AG04450 (cell line): ENCODE data around the gene KIF15. TPM values are rescaled to one million over a fixed set of nuclear protein-coding genes. Genes with fewer than 3 reads are reported as not detected.
A peak's percentile ranks its signal among the peaks of the same experiment; 100 is the strongest.
"Not testable (repeated sequence)": the region's sequence is repeated elsewhere in the genome, so short reads cannot be mapped to it uniquely, and the experiment has no call there.

ENCODE experiments used
- CTCF ChIA-PET: fragments of 300-600, 350-600 bp; formaldehyde crosslinking; extraction: SDS; loops from one replicate; lab custom pipeline; 2022; ENCODE audit warnings: antibody characterized with exemption, inconsistent platforms; lab: Charles Lee
- POLR2A ChIA-PET: fragments of 350-600 bp; formaldehyde crosslinking; extraction: SDS; loops from one replicate; lab custom pipeline; 2021; ENCODE audit warnings: antibody characterized with exemption, inconsistent platforms; lab: Yijun Ruan, JAX
- DNase-seq: peaks from one replicate; pipeline ENCODE4 v3.0.0-alpha.2; 2011; ENCODE audit warnings: low read depth, low spot score
- H3K27ac ChIP-seq: one replicate; pipeline ENCODE4 v1.5.1; 2012; ENCODE audit warnings: low read depth, low read length, control low read depth
- H3K27me3 ChIP-seq: one replicate; pipeline ENCODE4 v1.6.0; 2012; ENCODE audit warnings: low read length; ENCODE audit not compliant: control insufficient read depth, insufficient read depth
- H3K4me3 ChIP-seq: 2 replicates; pipeline ENCODE4 v1.5.1; 2011; ENCODE audit warnings: mild to moderate bottlenecking, low read depth, low read length, control low read depth
- H3K9me3 ChIP-seq: 2 replicates; pipeline ENCODE4 v1.5.1; 2012; ENCODE audit warnings: low read length; ENCODE audit not compliant: control insufficient read depth, insufficient read depth
- polyA plus RNA-seq: library from polyadenylated mRNA; depleted of rRNA; stranded (reverse); fragments of >200 nt; gene quantifications from 2 replicates; pipeline ENCODE4 v1.2.3, GENCODE V29; 2011
- TF ChIP-seq, protein P1 (sequence below): IDR thresholded peaks from 2 replicates; pipeline ENCODE4 v1.5.1; 2011; ENCODE audit warnings: low read depth, low read length, control low read depth, inconsistent platforms

KIF15 gene
- polyA plus RNA-seq, 1 experiment = 3.6 TPM

DNA sequence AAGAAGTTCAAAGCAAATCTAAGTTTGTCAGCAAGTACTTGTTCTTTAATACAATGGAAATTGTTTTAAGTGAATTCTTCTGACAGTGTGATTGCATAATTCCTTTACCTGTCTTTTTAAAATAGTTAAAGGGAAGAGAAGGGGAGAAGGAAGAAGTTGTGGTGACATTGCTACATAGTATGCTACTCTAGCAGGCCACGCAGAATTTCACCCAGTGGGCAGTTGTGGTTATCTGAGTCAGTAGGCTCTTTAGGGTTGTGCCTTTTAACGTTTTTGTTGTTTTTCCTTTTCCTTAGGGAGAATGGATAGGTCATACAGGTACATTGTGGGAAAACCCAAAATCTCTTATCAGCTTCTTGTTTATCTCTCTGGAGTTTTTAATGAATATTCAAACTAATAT lies 40.4 kb downstream of the KIF15 start:
- Histone ChIP-seq H3K27me3 (no peaks in the 10 kb centered on the region), H3K9me3 (no peaks in the 10 kb centered on the region), H3K4me3 (no peak overlapping the region), H3K27ac (no peak overlapping the region)
- POLR2A ChIA-PET = no interaction called here
- CTCF ChIA-PET = interaction anchor here (0.6 kb wide), 1 partner anchor 112 kb away, joined by 3 read pairs; no protein-coding TSS in a partner anchor
- DNase-seq = no peak
- TF ChIP-seq, protein P1, sequence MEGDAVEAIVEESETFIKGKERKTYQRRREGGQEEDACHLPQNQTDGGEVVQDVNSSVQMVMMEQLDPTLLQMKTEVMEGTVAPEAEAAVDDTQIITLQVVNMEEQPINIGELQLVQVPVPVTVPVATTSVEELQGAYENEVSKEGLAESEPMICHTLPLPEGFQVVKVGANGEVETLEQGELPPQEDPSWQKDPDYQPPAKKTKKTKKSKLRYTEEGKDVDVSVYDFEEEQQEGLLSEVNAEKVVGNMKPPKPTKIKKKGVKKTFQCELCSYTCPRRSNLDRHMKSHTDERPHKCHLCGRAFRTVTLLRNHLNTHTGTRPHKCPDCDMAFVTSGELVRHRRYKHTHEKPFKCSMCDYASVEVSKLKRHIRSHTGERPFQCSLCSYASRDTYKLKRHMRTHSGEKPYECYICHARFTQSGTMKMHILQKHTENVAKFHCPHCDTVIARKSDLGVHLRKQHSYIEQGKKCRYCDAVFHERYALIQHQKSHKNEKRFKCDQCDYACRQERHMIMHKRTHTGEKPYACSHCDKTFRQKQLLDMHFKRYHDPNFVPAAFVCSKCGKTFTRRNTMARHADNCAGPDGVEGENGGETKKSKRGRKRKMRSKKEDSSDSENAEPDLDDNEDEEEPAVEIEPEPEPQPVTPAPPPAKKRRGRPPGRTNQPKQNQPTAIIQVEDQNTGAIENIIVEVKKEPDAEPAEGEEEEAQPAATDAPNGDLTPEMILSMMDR = no peak

DNA sequence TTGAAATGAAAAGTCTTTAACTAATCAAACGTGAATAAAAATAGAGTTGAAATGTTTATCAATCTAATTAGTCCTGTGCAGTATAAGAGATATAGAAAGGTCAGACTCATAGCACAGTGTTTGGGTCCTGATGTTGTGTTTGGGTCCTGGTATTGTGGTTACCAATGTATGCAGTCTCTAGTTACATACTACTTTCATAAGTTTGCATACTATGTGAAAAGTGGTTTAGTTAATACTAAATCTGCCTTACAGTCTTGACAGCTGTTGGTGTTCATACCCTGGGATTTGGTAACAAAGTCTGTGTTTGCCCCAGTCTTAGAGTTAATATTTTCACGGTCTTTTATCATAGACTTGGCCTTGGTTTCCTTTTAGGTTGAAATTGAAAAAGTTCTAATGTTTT lies 41.7 kb downstream of the KIF15 start:
- DNase-seq = no peak
- TF ChIP-seq, protein P1 = no peak
- POLR2A ChIA-PET = no interaction called here
- no peaks in the 10 kb centered on the region for H3K9me3 ChIP-seq
- no peak overlapping the region for H3K27ac ChIP-seq
- no peak overlapping the region for H3K4me3 ChIP-seq
- CTCF ChIA-PET = no interaction called here
- no peaks in the 10 kb centered on the region for H3K27me3 ChIP-seq

DNA sequence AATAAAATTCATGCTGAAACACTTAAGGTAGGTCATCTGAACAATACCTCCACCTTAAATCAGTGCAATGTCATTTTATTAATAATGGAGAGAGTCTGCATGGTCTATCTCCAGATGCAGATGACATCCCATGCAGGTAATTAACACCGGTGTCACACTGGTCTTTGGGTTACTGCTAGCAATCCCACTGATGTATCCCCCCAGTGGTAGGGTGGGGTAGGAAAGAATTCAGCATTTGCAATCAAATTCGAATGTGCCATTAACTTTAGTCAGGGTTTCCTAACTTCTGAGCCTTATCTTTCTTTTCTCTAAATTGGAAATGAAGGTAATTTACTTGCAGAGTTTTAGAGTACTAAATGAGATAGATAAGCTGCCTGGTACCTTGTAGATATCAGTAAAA lies 44.4 kb downstream of the KIF15 start:
- CTCF ChIA-PET = no interaction called here
- Histone ChIP-seq H3K27ac (no peak overlapping the region), H3K9me3 (no peaks in the 10 kb centered on the region), H3K27me3 (no peaks in the 10 kb centered on the region), H3K4me3 (no peak overlapping the region)
- TF ChIP-seq, protein P1 = 0 out of 2 replicates have a peak, but pooled peaks have one; percentile 4
- DNase-seq = no peak
- POLR2A ChIA-PET = no interaction called here

DNA sequence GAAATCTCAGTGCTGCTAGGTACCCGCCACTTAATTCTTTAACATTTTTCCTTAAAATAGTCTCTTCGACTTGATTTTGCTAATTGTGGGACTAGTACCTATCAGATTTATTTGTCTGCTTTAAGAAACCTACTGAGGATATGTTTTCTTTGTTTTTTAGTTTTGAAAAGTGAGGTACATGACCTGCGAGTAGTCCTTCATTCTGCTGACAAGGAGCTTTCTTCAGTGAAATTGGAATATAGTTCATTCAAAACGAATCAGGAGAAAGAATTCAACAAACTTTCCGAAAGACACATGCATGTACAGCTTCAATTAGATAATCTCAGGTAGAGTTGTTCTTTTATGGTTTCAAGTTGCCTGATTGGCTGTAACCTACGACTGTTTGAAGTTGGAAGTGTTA lies 53.2 kb downstream of the KIF15 start:
- no peak for DNase-seq
- no peak overlapping the region for H3K4me3 ChIP-seq
- H3K9me3 ChIP-seq = no peaks in the 10 kb centered on the region
- ChIA-PET CTCF (no interaction called here), POLR2A (no interaction called here)
- TF ChIP-seq, protein P1 = no peak
- H3K27me3 ChIP-seq = no peaks in the 10 kb centered on the region
- H3K27ac ChIP-seq = no peak overlapping the region

DNA sequence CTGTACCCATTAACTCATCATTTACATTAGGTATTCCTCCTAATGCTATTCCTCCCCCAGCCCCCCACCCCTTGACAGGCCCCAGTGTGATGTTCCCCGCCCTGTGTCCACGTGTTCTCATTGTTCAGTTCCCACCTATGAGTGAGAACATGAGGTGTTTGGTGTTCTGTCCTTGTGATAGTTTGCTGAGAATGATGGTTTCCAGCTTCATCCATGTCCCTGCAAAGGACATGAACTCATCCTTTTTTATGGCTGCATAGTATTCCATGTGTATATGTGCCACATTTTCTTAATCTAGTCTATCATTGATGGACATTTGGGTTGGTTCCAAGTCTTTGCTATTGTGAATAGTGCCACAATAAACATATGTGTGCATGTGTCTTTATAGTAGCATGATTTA lies 54.7 kb downstream of the KIF15 start:
- H3K27ac ChIP-seq, H3K27me3 ChIP-seq, H3K9me3 ChIP-seq, POLR2A ChIA-PET, DNase-seq, CTCF ChIA-PET, H3K4me3 ChIP-seq: not testable (repeated sequence)

DNA sequence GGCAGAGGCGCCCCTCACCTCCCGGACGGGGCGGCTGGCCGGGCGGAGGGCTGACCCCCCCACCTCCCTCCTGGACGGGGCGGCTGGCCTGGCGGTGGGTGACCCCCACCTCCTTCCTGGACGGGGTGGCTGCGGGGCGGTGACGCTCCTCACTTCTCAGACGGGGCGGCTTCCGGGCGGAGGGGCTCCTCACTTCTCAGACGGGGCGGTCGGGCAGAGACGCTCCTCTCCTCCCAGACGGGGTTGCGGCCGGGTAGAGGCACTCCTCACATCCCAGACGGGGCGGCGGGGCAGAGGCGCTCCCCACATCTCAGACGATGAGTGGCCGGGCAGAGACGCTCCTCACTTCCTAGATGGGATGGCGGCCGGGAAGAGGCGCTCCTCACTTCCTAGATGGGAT lies 59.6 kb downstream of the KIF15 start:
- H3K27ac ChIP-seq, CTCF ChIA-PET, H3K4me3 ChIP-seq, DNase-seq, POLR2A ChIA-PET, H3K27me3 ChIP-seq, H3K9me3 ChIP-seq: not testable (repeated sequence)
